ENCODE results near the gene SUN3.

The SUN3 gene

DNA sequence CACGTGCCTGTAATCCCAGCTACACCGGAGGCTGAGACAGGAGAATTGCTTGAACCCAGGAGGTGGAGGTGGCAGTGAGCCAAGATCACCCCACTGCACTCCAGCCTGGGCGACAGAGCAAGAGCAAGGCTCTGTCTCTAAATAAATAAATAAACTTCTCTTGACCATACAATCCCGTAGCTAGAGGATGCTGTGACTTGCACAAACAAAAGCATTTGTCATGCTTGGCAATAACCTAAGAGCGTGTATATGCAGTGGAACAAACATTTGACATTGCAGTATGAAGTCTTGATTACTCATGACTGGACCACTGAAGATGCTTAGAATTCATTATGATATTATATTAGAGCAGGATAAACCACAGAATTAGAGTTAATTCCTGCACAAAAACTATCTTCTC is 5.0 kb upstream of the SUN3 start:
- peaks cover 52% of the 10 kb centered on the region for H3K27me3 ChIP-seq (ENCODE audit: insufficient read depth, insufficient read length)
- no peak for DNase-seq (ENCODE audit: low read depth, low spot score)
- no peaks in the 10 kb centered on the region for H3K36me3 ChIP-seq (ENCODE audit: insufficient read depth, insufficient read length, low read length)
- no peak overlapping the region for H3K4me3 ChIP-seq (ENCODE audit: insufficient read length, low read depth)
- H3K9ac ChIP-seq (ENCODE audit: insufficient read length, low read depth) = no peak overlapping the region
- TF ChIP-seq ZNF274 (IDR thresholded peaks at IDR 0.05; ENCODE audit: low read depth, low read length) = no peak
- no peak for TF ChIP-seq SUZ12 (IDR thresholded peaks at IDR 0.05; ENCODE audit: extremely low read depth, insufficient read depth, insufficient read length)
- no peak for TF ChIP-seq YY1 (IDR thresholded peaks at IDR 0.05; ENCODE audit: insufficient read depth, insufficient read length)
- no peaks in the 10 kb centered on the region for H3K9me3 ChIP-seq (ENCODE audit: insufficient read depth, low read length)
- peaks cover 8% of the 10 kb centered on the region for H3K4me1 ChIP-seq (ENCODE audit: insufficient read depth, insufficient read length)

GRCh38 chr7:48031111-48031510 is 2.2 kb upstream of the SUN3 start:
- peaks cover 34% of the 10 kb centered on the region for H3K27me3 ChIP-seq (ENCODE audit: insufficient read depth, insufficient read length)
- H3K36me3 ChIP-seq (ENCODE audit: insufficient read depth, insufficient read length, low read length) = no peaks in the 10 kb centered on the region

DNA sequence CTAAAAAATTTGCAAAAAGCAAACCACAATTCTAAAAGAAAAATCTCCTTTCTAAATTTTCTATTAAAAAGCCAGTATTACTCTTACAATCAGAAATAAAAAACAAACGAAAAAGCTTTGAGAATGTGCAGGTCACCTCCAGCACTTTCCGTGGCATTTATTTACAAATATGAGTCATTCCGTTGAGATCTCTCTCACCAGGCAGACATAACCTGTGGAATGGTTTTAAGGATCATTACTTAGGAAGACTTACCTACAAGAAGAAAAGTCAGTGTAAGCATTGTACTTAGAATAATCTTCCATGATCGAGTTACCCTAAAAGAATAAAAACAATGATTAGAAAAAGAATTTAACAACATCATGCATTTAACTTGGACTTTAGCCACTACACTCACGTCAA is 3.3 kb downstream of the SUN3 start:
- Histone ChIP-seq H3K4me1 (ENCODE audit: insufficient read depth, insufficient read length) (no peaks in the 10 kb centered on the region), H3K9ac (ENCODE audit: insufficient read length, low read depth) (no peak overlapping the region), H3K36me3 (ENCODE audit: insufficient read depth, insufficient read length, low read length) (no peaks in the 10 kb centered on the region), H3K4me3 (ENCODE audit: insufficient read length, low read depth) (no peak overlapping the region), H3K9me3 (ENCODE audit: insufficient read depth, low read length) (no peaks in the 10 kb centered on the region), H3K27me3 (ENCODE audit: insufficient read depth, insufficient read length) (no peaks in the 10 kb centered on the region)
- TF ChIP-seq SUZ12 (IDR thresholded peaks at IDR 0.05; ENCODE audit: extremely low read depth, insufficient read depth, insufficient read length) = no peak
- no peak for TF ChIP-seq YY1 (IDR thresholded peaks at IDR 0.05; ENCODE audit: insufficient read depth, insufficient read length)
- TF ChIP-seq ZNF274 (IDR thresholded peaks at IDR 0.05; ENCODE audit: low read depth, low read length) = no peak
- DNase-seq (ENCODE audit: low read depth, low spot score) = no peak

More at GRCh38 chr7:48031111-48031510, 2.2 kb upstream of the SUN3 start:
- Histone ChIP-seq H3K4me3 (ENCODE audit: insufficient read length, low read depth) (no peak overlapping the region), H3K4me1 (ENCODE audit: insufficient read depth, insufficient read length) (peaks cover 6% of the 10 kb centered on the region), H3K9ac (ENCODE audit: insufficient read length, low read depth) (no peak overlapping the region), H3K9me3 (ENCODE audit: insufficient read depth, low read length) (no peaks in the 10 kb centered on the region)
- TF ChIP-seq SUZ12 (IDR thresholded peaks at IDR 0.05; ENCODE audit: extremely low read depth, insufficient read depth, insufficient read length) (no peak), ZNF274 (IDR thresholded peaks at IDR 0.05; ENCODE audit: low read depth, low read length) (no peak), YY1 (IDR thresholded peaks at IDR 0.05; ENCODE audit: insufficient read depth, insufficient read length) (no peak)
- DNase-seq (ENCODE audit: low read depth, low spot score) = no peak

- TF ChIP-seq YY1 (IDR thresholded peaks at IDR 0.05; ENCODE audit: insufficient read depth, insufficient read length) (no peak), SUZ12 (IDR thresholded peaks at IDR 0.05; ENCODE audit: extremely low read depth, insufficient read depth, insufficient read length) (no peak), ZNF274 (IDR thresholded peaks at IDR 0.05; ENCODE audit: low read depth, low read length) (no peak)
- H3K9me3 ChIP-seq (ENCODE audit: insufficient read depth, low read length) = peaks cover 4% of the 10 kb centered on the region; the same call in 1 of the 2 replicates
- no peak for DNase-seq (ENCODE audit: low read depth, low spot score)
- H3K9ac ChIP-seq (ENCODE audit: insufficient read length, low read depth) = no peak overlapping the region
- H3K27me3 ChIP-seq (ENCODE audit: insufficient read depth, insufficient read length) = no peaks in the 10 kb centered on the region
- H3K36me3 ChIP-seq (ENCODE audit: insufficient read depth, insufficient read length, low read length) = no peaks in the 10 kb centered on the region
- H3K4me1 ChIP-seq (ENCODE audit: insufficient read depth, insufficient read length) = no peaks in the 10 kb centered on the region
- no peak overlapping the region for H3K4me3 ChIP-seq (ENCODE audit: insufficient read length, low read depth)
Measured at GRCh38 chr7:48017674-48018073, 11.2 kb downstream of the SUN3 start.

GRCh38 chr7:48016641-48017040 is 12.3 kb downstream of the SUN3 start:
- Histone ChIP-seq H3K36me3 (ENCODE audit: insufficient read depth, insufficient read length, low read length) (no peaks in the 10 kb centered on the region), H3K4me1 (ENCODE audit: insufficient read depth, insufficient read length) (no peaks in the 10 kb centered on the region), H3K27me3 (ENCODE audit: insufficient read depth, insufficient read length) (no peaks in the 10 kb centered on the region), H3K4me3 (ENCODE audit: insufficient read length, low read depth) (no peak overlapping the region), H3K9ac (ENCODE audit: insufficient read length, low read depth) (no peak overlapping the region), H3K9me3 (ENCODE audit: insufficient read depth, low read length) (peaks cover 4% of the 10 kb centered on the region; the same call in 1 of the 2 replicates)
- no peak for DNase-seq (ENCODE audit: low read depth, low spot score)
- TF ChIP-seq YY1 (IDR thresholded peaks at IDR 0.05; ENCODE audit: insufficient read depth, insufficient read length) = no peak
- no peak for TF ChIP-seq ZNF274 (IDR thresholded peaks at IDR 0.05; ENCODE audit: low read depth, low read length)
- no peak for TF ChIP-seq SUZ12 (IDR thresholded peaks at IDR 0.05; ENCODE audit: extremely low read depth, insufficient read depth, insufficient read length)

DNA sequence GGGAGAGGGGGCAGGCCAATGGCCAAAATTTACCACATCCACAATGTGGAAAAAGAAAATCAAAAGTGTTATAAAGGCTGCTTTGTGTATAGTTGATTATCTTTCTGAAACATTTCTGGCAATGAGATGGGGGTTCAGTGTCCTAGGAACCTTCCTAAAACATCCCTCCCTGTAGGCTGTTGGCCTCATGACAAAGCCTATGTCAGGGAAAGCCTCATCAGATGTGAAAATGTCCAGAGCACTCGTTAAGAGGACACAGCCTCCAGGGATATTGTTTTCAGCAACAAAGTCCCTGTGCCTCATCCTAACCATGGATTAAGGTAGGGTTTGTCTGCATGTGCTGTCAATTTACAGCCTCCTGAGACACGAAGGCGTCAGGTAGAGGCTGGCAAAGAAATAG is 17.0 kb downstream of the SUN3 start:
- Histone ChIP-seq H3K27me3 (ENCODE audit: insufficient read depth, insufficient read length) (no peaks in the 10 kb centered on the region), H3K9ac (ENCODE audit: insufficient read length, low read depth) (no peak overlapping the region), H3K4me1 (ENCODE audit: insufficient read depth, insufficient read length) (no peaks in the 10 kb centered on the region), H3K9me3 (ENCODE audit: insufficient read depth, low read length) (peaks cover 4% of the 10 kb centered on the region; the same call in 1 of the 2 replicates), H3K4me3 (ENCODE audit: insufficient read length, low read depth) (no peak overlapping the region), H3K36me3 (ENCODE audit: insufficient read depth, insufficient read length, low read length) (no peaks in the 10 kb centered on the region)
- TF ChIP-seq SUZ12 (IDR thresholded peaks at IDR 0.05; ENCODE audit: extremely low read depth, insufficient read depth, insufficient read length) (no peak), ZNF274 (IDR thresholded peaks at IDR 0.05; ENCODE audit: low read depth, low read length) (no peak), YY1 (IDR thresholded peaks at IDR 0.05; ENCODE audit: insufficient read depth, insufficient read length) (no peak)
- DNase-seq (ENCODE audit: low read depth, low spot score) = no peak

DNA sequence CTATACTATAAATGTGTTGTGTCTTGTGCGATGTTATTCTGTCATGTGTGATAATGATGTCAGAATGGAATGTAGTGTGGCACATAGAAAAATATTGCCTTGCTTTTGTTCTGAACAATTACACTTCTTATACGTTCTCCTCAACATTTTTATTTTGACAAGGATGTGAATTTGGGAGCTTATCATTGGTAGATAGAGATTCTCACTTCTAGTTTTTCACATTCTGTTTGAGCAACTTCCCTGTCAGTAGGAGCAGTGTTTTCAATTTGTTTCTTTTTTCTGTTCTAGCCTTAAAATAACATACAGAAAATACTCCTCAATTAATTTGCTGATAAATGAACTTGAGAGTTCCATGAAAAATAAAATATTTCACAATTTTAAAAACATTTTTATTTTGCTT is 17.6 kb downstream of the SUN3 start:
- no peak for TF ChIP-seq ZNF274 (IDR thresholded peaks at IDR 0.05; ENCODE audit: low read depth, low read length)
- no peak for TF ChIP-seq SUZ12 (IDR thresholded peaks at IDR 0.05; ENCODE audit: extremely low read depth, insufficient read depth, insufficient read length)
- no peak for TF ChIP-seq YY1 (IDR thresholded peaks at IDR 0.05; ENCODE audit: insufficient read depth, insufficient read length)
- DNase-seq (ENCODE audit: low read depth, low spot score) = no peak
- Histone ChIP-seq H3K4me3 (ENCODE audit: insufficient read length, low read depth) (no peak overlapping the region), H3K27me3 (ENCODE audit: insufficient read depth, insufficient read length) (no peaks in the 10 kb centered on the region), H3K9me3 (ENCODE audit: insufficient read depth, low read length) (peaks cover 4% of the 10 kb centered on the region; the same call in 1 of the 2 replicates), H3K9ac (ENCODE audit: insufficient read length, low read depth) (no peak overlapping the region), H3K4me1 (ENCODE audit: insufficient read depth, insufficient read length) (no peaks in the 10 kb centered on the region), H3K36me3 (ENCODE audit: insufficient read depth, insufficient read length, low read length) (no peaks in the 10 kb centered on the region)

Data from NT2/D1 (cell line).